Measurements from ENCODE around the gene RASGRF2.

GRCh38 chr5:81219389-81219788 is 259.2 kb downstream of the RASGRF2 start:
- TF ChIP-seq KDM1A (IDR thresholded peaks at IDR 0.05; ENCODE audit: borderline replicate concordance, low read length) (no peak), CTCF (IDR thresholded peaks at IDR 0.05; ENCODE audit: control extremely low read depth in 1 of 3, insufficient read depth in 1 of 3, low read depth in 1 of 3, low read length in 3 of 3) (no peak), YY1 (IDR thresholded peaks at IDR 0.05; ENCODE audit: low read depth, low read length) (no peak), CHD1 (IDR thresholded peaks at IDR 0.05; ENCODE audit: low read depth, low read length) (no peak), EP300 (IDR thresholded peaks at IDR 0.05; ENCODE audit: borderline replicate concordance in 1 of 2, low read depth in 2 of 2, low read length in 2 of 2) (no peak)

All from H1 (cell line).